Cardiac fibroblast (primary cell): ENCODE measurements around the gene MFN1.

Experiments used
- DNase-seq, 2 donors: peaks; one replicate each; pipeline versions ENCODE4 v3.0.0 to v3.0.0-alpha.2; 2010; ENCODE audit warnings: low read depth in 2 of 2
- H3K4me3 ChIP-seq, 2 donors: replicated peaks in 1 of 2; 1 replicate in 1 of 2; 2 replicates in 1 of 2; pipeline ENCODE4 v1.5.1; 2011; ENCODE audit warnings: low read depth in 2 of 2, low read length in 2 of 2, mild to moderate bottlenecking in 2 of 2, moderate library complexity in 1 of 2
- TF ChIP-seq, protein P1 (sequence below): IDR thresholded peaks from one replicate; pipeline ENCODE4 v1.5.1; 2011; ENCODE audit warnings: low read depth, mild to moderate bottlenecking, low read length, inconsistent platforms

Gene MFN1

DNA sequence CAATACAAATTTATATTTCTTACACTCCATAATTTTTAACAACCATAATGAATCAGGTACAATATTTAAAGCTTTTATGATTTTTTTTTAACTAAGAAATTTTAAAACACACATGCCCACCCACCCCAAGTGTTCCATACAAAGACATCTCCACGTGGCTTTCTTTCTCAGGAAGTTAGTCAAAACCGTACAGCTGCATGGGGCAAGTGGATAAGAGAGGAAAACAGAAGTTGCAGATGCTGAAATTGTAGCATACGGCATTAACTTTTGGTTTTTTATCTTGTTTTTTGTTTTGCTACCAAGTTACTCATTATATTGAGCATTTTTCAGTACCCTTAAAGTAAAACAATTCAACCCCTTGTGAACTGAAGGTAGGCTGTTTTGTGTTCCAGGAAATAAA, 89.0 kb downstream of the MFN1 start:
- no peak for DNase-seq
- TF ChIP-seq, protein P1, sequence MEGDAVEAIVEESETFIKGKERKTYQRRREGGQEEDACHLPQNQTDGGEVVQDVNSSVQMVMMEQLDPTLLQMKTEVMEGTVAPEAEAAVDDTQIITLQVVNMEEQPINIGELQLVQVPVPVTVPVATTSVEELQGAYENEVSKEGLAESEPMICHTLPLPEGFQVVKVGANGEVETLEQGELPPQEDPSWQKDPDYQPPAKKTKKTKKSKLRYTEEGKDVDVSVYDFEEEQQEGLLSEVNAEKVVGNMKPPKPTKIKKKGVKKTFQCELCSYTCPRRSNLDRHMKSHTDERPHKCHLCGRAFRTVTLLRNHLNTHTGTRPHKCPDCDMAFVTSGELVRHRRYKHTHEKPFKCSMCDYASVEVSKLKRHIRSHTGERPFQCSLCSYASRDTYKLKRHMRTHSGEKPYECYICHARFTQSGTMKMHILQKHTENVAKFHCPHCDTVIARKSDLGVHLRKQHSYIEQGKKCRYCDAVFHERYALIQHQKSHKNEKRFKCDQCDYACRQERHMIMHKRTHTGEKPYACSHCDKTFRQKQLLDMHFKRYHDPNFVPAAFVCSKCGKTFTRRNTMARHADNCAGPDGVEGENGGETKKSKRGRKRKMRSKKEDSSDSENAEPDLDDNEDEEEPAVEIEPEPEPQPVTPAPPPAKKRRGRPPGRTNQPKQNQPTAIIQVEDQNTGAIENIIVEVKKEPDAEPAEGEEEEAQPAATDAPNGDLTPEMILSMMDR, result no peak
- no peak overlapping the region for H3K4me3 ChIP-seq

DNA sequence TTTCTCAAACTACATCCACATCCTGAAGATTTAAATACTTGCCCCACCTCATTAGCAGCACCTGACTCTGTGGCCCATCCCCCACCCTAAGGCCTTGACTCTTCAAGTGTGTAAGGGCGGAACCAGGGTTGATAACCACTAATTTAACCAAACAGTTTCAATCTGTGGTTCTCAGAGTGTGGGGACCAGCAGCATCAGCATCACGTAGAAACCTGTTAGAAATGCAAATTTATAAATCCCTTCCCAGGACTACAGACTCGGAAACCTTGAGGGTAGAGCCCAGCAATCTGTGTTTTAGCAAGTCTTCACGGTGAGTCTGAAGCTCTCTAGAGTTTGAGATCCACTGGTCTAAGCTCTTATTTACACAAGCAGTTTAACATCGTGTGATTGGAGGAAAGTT, 91.3 kb downstream of the MFN1 start:
- no peak overlapping the region for H3K4me3 ChIP-seq
- DNase-seq, result no peak
- TF ChIP-seq, protein P1, result no peak
